ENCODE results near the gene STEEP1. TPM values are rescaled to one million over a fixed set of nuclear protein-coding genes. Genes with fewer than 3 reads are reported as not detected.

STEEP1 gene
- total and polyA plus RNA-seq, 2 of the 13 experiments (the other 11 are each of a cell fraction or from before 2014, with no cell fraction given): 7.7 to 23.1 TPM

DNA sequence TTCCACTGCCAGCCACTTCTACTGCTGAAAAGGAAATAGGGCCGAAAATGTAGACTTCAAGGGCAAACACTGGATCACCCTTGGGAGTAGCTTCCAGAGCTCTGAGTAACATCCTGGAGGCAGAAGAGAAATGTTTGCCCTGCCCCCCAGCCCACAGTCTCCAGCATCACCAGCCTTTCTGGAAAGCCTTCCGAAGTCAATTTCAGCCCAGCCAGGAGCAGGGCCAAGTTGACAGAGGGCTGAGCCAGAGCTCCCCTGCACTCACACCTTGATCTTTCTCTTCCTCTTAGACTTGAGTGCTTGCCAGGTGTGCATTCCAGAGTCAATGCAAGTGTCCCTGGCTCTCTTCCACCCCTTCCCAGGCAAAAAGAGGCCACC is 61.7 kb downstream of the STEEP1 start:
- H2AFZ ChIP-seq (ENCODE audit: low read length): peak overlapping the region; percentile 15
- POLR2A ChIA-PET: interaction anchor here (1.0 to 2.0 kb wide), 7 partner anchors 9 to 190 kb away, joined by 3 to 7 read pairs (median 4); partner anchors contain the start of genes SEPTIN6 and SLC25A5
- DNase-seq (ENCODE audit: low spot score): peak; percentile 22
- TF ChIP-seq, protein P1, sequence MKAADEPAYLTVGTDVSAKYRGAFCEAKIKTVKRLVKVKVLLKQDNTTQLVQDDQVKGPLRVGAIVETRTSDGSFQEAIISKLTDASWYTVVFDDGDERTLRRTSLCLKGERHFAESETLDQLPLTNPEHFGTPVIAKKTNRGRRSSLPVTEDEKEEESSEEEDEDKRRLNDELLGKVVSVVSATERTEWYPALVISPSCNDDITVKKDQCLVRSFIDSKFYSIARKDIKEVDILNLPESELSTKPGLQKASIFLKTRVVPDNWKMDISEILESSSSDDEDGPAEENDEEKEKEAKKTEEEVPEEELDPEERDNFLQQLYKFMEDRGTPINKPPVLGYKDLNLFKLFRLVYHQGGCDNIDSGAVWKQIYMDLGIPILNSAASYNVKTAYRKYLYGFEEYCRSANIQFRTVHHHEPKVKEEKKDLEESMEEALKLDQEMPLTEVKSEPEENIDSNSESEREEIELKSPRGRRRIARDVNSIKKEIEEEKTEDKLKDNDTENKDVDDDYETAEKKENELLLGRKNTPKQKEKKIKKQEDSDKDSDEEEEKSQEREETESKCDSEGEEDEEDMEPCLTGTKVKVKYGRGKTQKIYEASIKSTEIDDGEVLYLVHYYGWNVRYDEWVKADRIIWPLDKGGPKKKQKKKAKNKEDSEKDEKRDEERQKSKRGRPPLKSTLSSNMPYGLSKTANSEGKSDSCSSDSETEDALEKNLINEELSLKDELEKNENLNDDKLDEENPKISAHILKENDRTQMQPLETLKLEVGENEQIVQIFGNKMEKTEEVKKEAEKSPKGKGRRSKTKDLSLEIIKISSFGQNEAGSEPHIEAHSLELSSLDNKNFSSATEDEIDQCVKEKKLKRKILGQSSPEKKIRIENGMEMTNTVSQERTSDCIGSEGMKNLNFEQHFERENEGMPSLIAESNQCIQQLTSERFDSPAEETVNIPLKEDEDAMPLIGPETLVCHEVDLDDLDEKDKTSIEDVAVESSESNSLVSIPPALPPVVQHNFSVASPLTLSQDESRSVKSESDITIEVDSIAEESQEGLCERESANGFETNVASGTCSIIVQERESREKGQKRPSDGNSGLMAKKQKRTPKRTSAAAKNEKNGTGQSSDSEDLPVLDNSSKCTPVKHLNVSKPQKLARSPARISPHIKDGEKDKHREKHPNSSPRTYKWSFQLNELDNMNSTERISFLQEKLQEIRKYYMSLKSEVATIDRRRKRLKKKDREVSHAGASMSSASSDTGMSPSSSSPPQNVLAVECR (CRISPR knock-in tag; IDR thresholded peaks at IDR 0.05; ENCODE audit: borderline replicate concordance): peak; percentile 8; the same call in 1 of the 2 replicates
- TF ChIP-seq, protein P2, sequence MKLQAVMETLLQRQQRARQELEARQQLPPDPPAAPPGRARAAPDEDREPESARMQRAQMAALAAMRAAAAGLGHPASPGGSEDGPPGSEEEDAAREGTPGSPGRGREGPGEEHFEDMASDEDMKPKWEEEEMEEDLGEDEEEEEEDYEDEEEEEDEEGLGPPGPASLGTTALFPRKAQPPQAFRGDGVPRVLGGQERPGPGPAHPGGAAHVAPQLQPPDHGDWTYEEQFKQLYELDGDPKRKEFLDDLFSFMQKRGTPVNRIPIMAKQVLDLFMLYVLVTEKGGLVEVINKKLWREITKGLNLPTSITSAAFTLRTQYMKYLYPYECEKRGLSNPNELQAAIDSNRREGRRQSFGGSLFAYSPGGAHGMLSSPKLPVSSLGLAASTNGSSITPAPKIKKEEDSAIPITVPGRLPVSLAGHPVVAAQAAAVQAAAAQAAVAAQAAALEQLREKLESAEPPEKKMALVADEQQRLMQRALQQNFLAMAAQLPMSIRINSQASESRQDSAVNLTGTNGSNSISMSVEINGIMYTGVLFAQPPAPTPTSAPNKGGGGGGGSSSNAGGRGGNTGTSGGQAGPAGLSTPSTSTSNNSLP (IDR thresholded peaks at IDR 0.05; ENCODE audit: low read depth, low read length): no peak
- TF ChIP-seq ZNF446 (CRISPR knock-in tag; IDR thresholded peaks at IDR 0.05) (no peak), UBTF (CRISPR knock-in tag; IDR thresholded peaks at IDR 0.05) (no peak), ZNF615 (CRISPR knock-in tag; IDR thresholded peaks at IDR 0.05; ENCODE audit: borderline replicate concordance) (no peak), MYC (CRISPR knock-in tag; IDR thresholded peaks at IDR 0.05; ENCODE audit: borderline replicate concordance) (0 out of 2 replicates have a peak, but pooled peaks have one; percentile 5)
- TF ChIP-seq, protein P3, sequence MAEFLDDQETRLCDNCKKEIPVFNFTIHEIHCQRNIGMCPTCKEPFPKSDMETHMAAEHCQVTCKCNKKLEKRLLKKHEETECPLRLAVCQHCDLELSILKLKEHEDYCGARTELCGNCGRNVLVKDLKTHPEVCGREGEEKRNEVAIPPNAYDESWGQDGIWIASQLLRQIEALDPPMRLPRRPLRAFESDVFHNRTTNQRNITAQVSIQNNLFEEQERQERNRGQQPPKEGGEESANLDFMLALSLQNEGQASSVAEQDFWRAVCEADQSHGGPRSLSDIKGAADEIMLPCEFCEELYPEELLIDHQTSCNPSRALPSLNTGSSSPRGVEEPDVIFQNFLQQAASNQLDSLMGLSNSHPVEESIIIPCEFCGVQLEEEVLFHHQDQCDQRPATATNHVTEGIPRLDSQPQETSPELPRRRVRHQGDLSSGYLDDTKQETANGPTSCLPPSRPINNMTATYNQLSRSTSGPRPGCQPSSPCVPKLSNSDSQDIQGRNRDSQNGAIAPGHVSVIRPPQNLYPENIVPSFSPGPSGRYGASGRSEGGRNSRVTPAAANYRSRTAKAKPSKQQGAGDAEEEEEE (CRISPR knock-in tag; IDR thresholded peaks at IDR 0.05; ENCODE audit: borderline replicate concordance): no peak
- TF ChIP-seq, protein P4, sequence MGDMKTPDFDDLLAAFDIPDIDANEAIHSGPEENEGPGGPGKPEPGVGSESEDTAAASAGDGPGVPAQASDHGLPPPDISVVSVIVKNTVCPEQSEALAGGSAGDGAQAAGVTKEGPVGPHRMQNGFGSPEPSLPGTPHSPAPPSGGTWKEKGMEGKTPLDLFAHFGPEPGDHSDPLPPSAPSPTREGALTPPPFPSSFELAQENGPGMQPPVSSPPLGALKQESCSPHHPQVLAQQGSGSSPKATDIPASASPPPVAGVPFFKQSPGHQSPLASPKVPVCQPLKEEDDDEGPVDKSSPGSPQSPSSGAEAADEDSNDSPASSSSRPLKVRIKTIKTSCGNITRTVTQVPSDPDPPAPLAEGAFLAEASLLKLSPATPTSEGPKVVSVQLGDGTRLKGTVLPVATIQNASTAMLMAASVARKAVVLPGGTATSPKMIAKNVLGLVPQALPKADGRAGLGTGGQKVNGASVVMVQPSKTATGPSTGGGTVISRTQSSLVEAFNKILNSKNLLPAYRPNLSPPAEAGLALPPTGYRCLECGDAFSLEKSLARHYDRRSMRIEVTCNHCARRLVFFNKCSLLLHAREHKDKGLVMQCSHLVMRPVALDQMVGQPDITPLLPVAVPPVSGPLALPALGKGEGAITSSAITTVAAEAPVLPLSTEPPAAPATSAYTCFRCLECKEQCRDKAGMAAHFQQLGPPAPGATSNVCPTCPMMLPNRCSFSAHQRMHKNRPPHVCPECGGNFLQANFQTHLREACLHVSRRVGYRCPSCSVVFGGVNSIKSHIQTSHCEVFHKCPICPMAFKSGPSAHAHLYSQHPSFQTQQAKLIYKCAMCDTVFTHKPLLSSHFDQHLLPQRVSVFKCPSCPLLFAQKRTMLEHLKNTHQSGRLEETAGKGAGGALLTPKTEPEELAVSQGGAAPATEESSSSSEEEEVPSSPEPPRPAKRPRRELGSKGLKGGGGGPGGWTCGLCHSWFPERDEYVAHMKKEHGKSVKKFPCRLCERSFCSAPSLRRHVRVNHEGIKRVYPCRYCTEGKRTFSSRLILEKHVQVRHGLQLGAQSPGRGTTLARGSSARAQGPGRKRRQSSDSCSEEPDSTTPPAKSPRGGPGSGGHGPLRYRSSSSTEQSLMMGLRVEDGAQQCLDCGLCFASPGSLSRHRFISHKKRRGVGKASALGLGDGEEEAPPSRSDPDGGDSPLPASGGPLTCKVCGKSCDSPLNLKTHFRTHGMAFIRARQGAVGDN (CRISPR knock-in tag; IDR thresholded peaks at IDR 0.05): peak; percentile 53

More for the DNA sequence above, 61.7 kb downstream of the STEEP1 start:
- Histone ChIP-seq H3K4me1 (ENCODE audit: insufficient read depth, low read length) (peaks cover 70% of the 10 kb centered on the region), H3K27ac (ENCODE audit: extremely low read length, insufficient read depth, low read length) (peak overlapping the region; percentile 79), H3K9ac (ENCODE audit: insufficient read depth, low read depth, low read length) (peak overlapping the region; percentile 57), H3K4me2 (ENCODE audit: low read depth, low read length) (peak overlapping the region; percentile 79), H3K79me2 (ENCODE audit: insufficient read depth, low read length) (no peaks in the 10 kb centered on the region), H3K27me3 (ENCODE audit: control insufficient read depth in 1 of 2, insufficient read depth in 2 of 2, low read length in 2 of 2) (no peaks in the 10 kb centered on the region), H3K9me3 (ENCODE audit: low read length) (no peaks in the 10 kb centered on the region), H4K20me1 (ENCODE audit: insufficient read depth, low read length) (no peaks in the 10 kb centered on the region), H3K36me3 (replicated peaks in 1 of 2; ENCODE audit: control insufficient read depth in 1 of 2, insufficient read depth in 2 of 2, low read length in 2 of 2) (no peaks in the 10 kb centered on the region), H3K4me3 (replicated peaks in 1 of 3; ENCODE audit: insufficient read depth in 1 of 3, low read depth in 2 of 3, low read length in 3 of 3) (peak overlapping the region in 1 of 3 experiments; percentile 48; a peak in 3 of 6 replicates)
- no CpG with 5 or more reads among the region's 2 CpGs for WGBS (ENCODE audit: low lambda C conversion rate)
- FAIRE-seq (peak; percentile 49), ATAC-seq (peak; percentile 62)
- CTCF ChIA-PET (ENCODE audit: low intra/inter-chr PET ratio, low total read pairs): no interaction called here
- intact Hi-C loops (cut with micrococcal nuclease; ENCODE audit: unreplicated experiment) (no loop called here), in situ Hi-C loops (cut with HindIII; ENCODE audit: extremely low pct_ligation_motif_present, low pct_unique_long_range_greater_than_20kb) (loop anchor here (25.0 kb wide), 1 partner anchor 234 kb away; no protein-coding TSS in a partner anchor)
- BruUV-seq (replicated peaks): no TSS peak

Data from HepG2 (cell line).